Gastrocnemius medialis (tissue), 4 donors: ENCODE data around the gene CLIP2.

Source experiments
- CTCF ChIP-seq, 5 experiments: fragments of 450-650 bp in 3 of 5; fragments of 200-600 bp in 2 of 5; sonication (generic) in 2 of 5; IDR thresholded peaks in 4 of 5; conservative IDR thresholded peaks in 1 of 5; 1 replicate in 4 of 5; 2 replicates in 1 of 5; pipeline ENCODE4 v1.5.1; 2016 to 2019; ENCODE audit warnings: antibody characterized with exemption in 5 of 5, mild to moderate bottlenecking in 3 of 5, moderate library complexity in 3 of 5
- POLR2A ChIP-seq, 2 donors: fragments of 450-650 bp; IDR thresholded peaks; one replicate each; pipeline ENCODE4 v1.6.1; 2017; ENCODE audit warnings: antibody characterized with exemption in 2 of 2, mild to moderate bottlenecking in 2 of 2, moderate library complexity in 2 of 2

GRCh38 chr7:74292757-74293576 is 3.8 kb downstream of the CLIP2 start:
- TF ChIP-seq CTCF (IDR thresholded peaks at IDR 0.05 in 4 of 5, conservative IDR thresholded peaks at IDR 0.05 in 1 of 5) (no peak), POLR2A (IDR thresholded peaks at IDR 0.05) (no peak)
